Gastrocnemius medialis (tissue), 4 donors: ENCODE results near the gene CCT6A.

Experiments used
- CTCF ChIP-seq, 5 experiments: fragments of 450-650 bp in 3 of 5; fragments of 200-600 bp in 2 of 5; sonication (generic) in 2 of 5; IDR thresholded peaks in 4 of 5; conservative IDR thresholded peaks in 1 of 5; 1 replicate in 4 of 5; 2 replicates in 1 of 5; pipeline ENCODE4 v1.5.1; 2016 to 2019; ENCODE audit warnings: antibody characterized with exemption in 5 of 5, mild to moderate bottlenecking in 3 of 5, moderate library complexity in 3 of 5
- POLR2A ChIP-seq, 2 donors: fragments of 450-650 bp; IDR thresholded peaks; one replicate each; pipeline ENCODE4 v1.6.1; 2017; ENCODE audit warnings: antibody characterized with exemption in 2 of 2, mild to moderate bottlenecking in 2 of 2, moderate library complexity in 2 of 2

- TF ChIP-seq CTCF (IDR thresholded peaks at IDR 0.05 in 4 of 5, conservative IDR thresholded peaks at IDR 0.05 in 1 of 5): no peak
- no peak for TF ChIP-seq POLR2A (IDR thresholded peaks at IDR 0.05)
Observed at GRCh38 chr7:56077681-56078080, 26.1 kb downstream of the CCT6A start.
